HG02981 (cell line): ENCODE data around the gene THOP1.
"Not testable (repeated sequence)": the region's sequence is repeated elsewhere in the genome, so short reads cannot be mapped to it uniquely, and the experiment has no call there.

Experiments used
- ATAC-seq: cut with Tn5 transposase; IDR thresholded peaks from one replicate; pipeline ENCODE4 v1.9.1; 2021; ENCODE audit warnings: mild to moderate bottlenecking, moderate library complexity; ENCODE audit not compliant: unreplicated experiment

The THOP1 gene

GRCh38 chr19:2780284-2780683, 5.0 kb upstream of the THOP1 start:
- no peak for ATAC-seq

- no peak for ATAC-seq
These were observed 2.9 kb upstream of the THOP1 start for GRCh38 chr19:2782329-2782935.

- peak; percentile 76 for ATAC-seq
These were observed 2.1 kb upstream of the THOP1 start, which contains the start of gene SGTA for GRCh38 chr19:2782936-2783780. TSS of gene SGTA (minus strand) at chr19:2783273. CDS start at chr19:2769068, 14,205 bp downstream.

GRCh38 chr19:2783781-2784145, 1.5 kb upstream of the THOP1 start:
- ATAC-seq, result no peak

- ATAC-seq, result no peak
These were observed 1.8 kb downstream of the THOP1 start for GRCh38 chr19:2787115-2787514.

- no peak for ATAC-seq
These were observed 2.9 kb downstream of the THOP1 start for GRCh38 chr19:2788237-2788636.

GRCh38 chr19:2790194-2790556, 4.9 kb downstream of the THOP1 start:
- ATAC-seq, result no peak

GRCh38 chr19:2790557-2791271, 5.4 kb downstream of the THOP1 start:
- no peak for ATAC-seq

- ATAC-seq, result no peak
These were observed 6.1 kb downstream of the THOP1 start for GRCh38 chr19:2791440-2791839.

GRCh38 chr19:2791876-2792275, 6.6 kb downstream of the THOP1 start:
- ATAC-seq, result no peak

- ATAC-seq, result not testable (repeated sequence)
These were observed 7.4 kb downstream of the THOP1 start for GRCh38 chr19:2792666-2793065.

GRCh38 chr19:2793126-2793525, 7.8 kb downstream of the THOP1 start:
- no peak for ATAC-seq

- no peak for ATAC-seq
These were observed 8.3 kb downstream of the THOP1 start for GRCh38 chr19:2793577-2793976.

- no peak for ATAC-seq
These were observed 10.7 kb downstream of the THOP1 start for GRCh38 chr19:2795827-2796658.

GRCh38 chr19:2796659-2797266, 11.5 kb downstream of the THOP1 start:
- ATAC-seq, result no peak

- ATAC-seq, result no peak
These were observed 12.0 kb downstream of the THOP1 start for GRCh38 chr19:2797280-2797679.

GRCh38 chr19:2798158-2798685, 12.9 kb downstream of the THOP1 start:
- ATAC-seq, result no peak

GRCh38 chr19:2798733-2799132, 13.4 kb downstream of the THOP1 start:
- no peak for ATAC-seq

GRCh38 chr19:2799273-2800020, 14.1 kb downstream of the THOP1 start:
- no peak for ATAC-seq

- ATAC-seq, result no peak
These were observed 15.2 kb downstream of the THOP1 start for GRCh38 chr19:2800506-2800905.
